HEK293 (cell line): ENCODE measurements around the gene SENP2.

Experiments
- FEZF1 ChIP-seq: fragments of 450-650 bp; formaldehyde crosslinking; IDR thresholded peaks from 2 replicates; pipeline ENCODE4 v1.5.1; 2016; ENCODE audit warnings: missing biosample characterization, missing genetic modification characterization
- GFI1B ChIP-seq: fragments of 450-650 bp; formaldehyde crosslinking; IDR thresholded peaks from 2 replicates; pipeline ENCODE4 v1.5.1; 2016; ENCODE audit warnings: missing biosample characterization, missing genetic modification characterization
- GLIS1 ChIP-seq: fragments of 450-650 bp; formaldehyde crosslinking; IDR thresholded peaks from 2 replicates; pipeline ENCODE4 v1.5.1; 2016; ENCODE audit warnings: missing biosample characterization, missing genetic modification characterization
- IKZF3 ChIP-seq: fragments of 450-650 bp; IDR thresholded peaks from 2 replicates; pipeline ENCODE4 v1.5.0; 2018; ENCODE audit warnings: missing biosample characterization, mild to moderate bottlenecking, missing genetic modification characterization, moderate library complexity
- KLF7 ChIP-seq: fragments of 450-650 bp; formaldehyde crosslinking; IDR thresholded peaks from 2 replicates; pipeline ENCODE4 v1.5.1; 2016; ENCODE audit warnings: missing biosample characterization, missing genetic modification characterization, borderline replicate concordance
- PRDM10 ChIP-seq: fragments of 450-650 bp; formaldehyde crosslinking; IDR thresholded peaks from 2 replicates; pipeline ENCODE4 v1.5.1; 2016; ENCODE audit warnings: missing biosample characterization, missing genetic modification characterization
- TRIM28 ChIP-seq: IDR thresholded peaks from 2 replicates; pipeline ENCODE4 v1.6.1; 2011; ENCODE audit warnings: low read length, control low read depth, borderline replicate concordance
- ZBTB17 ChIP-seq: fragments of 450-650 bp; formaldehyde crosslinking; IDR thresholded peaks from 2 replicates; pipeline ENCODE4 v1.5.1; 2016; ENCODE audit warnings: missing biosample characterization, missing genetic modification characterization
- ZFHX2 ChIP-seq: fragments of 450-650 bp; formaldehyde crosslinking; conservative IDR thresholded peaks from 2 replicates; pipeline ENCODE4 v1.5.1; 2016; ENCODE audit warnings: missing biosample characterization, missing genetic modification characterization
- ZFP3 ChIP-seq: fragments of 450-650 bp; formaldehyde crosslinking; IDR thresholded peaks from 2 replicates; pipeline ENCODE4 v1.5.1; 2016; ENCODE audit warnings: low read depth, missing biosample characterization, missing genetic modification characterization
- ZFP69B ChIP-seq: fragments of 450-650 bp; formaldehyde crosslinking; IDR thresholded peaks from 2 replicates; pipeline ENCODE4 v1.5.1; 2016; ENCODE audit warnings: missing biosample characterization, missing genetic modification characterization
- ZIC2 ChIP-seq: fragments of 450-650 bp; formaldehyde crosslinking; IDR thresholded peaks from 2 replicates; pipeline ENCODE4 v1.5.1; 2016; ENCODE audit warnings: missing biosample characterization, missing genetic modification characterization
- ZNF138 ChIP-seq: fragments of 450-650 bp; formaldehyde crosslinking; IDR thresholded peaks from 2 replicates; pipeline ENCODE4 v1.5.1; 2016; ENCODE audit warnings: missing biosample characterization, missing genetic modification characterization, borderline replicate concordance
- ZNF157 ChIP-seq: fragments of 450-650 bp; formaldehyde crosslinking; IDR thresholded peaks from 2 replicates; pipeline ENCODE4 v1.5.1; 2016; ENCODE audit warnings: missing biosample characterization, missing genetic modification characterization
- ZNF169 ChIP-seq: fragments of 450-650 bp; formaldehyde crosslinking; IDR thresholded peaks from 2 replicates; pipeline ENCODE4 v1.5.1; 2016; ENCODE audit warnings: missing biosample characterization, missing genetic modification characterization
- ZNF184 ChIP-seq: fragments of 450-650 bp; IDR thresholded peaks from 2 replicates; pipeline ENCODE4 v1.5.1; 2018; ENCODE audit warnings: missing biosample characterization, mild to moderate bottlenecking, missing genetic modification characterization
- ZNF2 ChIP-seq: fragments of 450-650 bp; formaldehyde crosslinking; IDR thresholded peaks from 2 replicates; pipeline ENCODE4 v1.5.1; 2016; ENCODE audit warnings: missing biosample characterization, missing genetic modification characterization
- ZNF214 ChIP-seq: fragments of 450-650 bp; formaldehyde crosslinking; IDR thresholded peaks from 2 replicates; pipeline ENCODE4 v1.5.1; 2017; ENCODE audit warnings: missing biosample characterization, mild to moderate bottlenecking, missing genetic modification characterization, borderline replicate concordance
- ZNF239 ChIP-seq: fragments of 450-650 bp; formaldehyde crosslinking; IDR thresholded peaks from 2 replicates; pipeline ENCODE4 v1.5.1; 2016; ENCODE audit warnings: missing biosample characterization, missing genetic modification characterization
- ZNF324 ChIP-seq: fragments of 450-650 bp; formaldehyde crosslinking; IDR thresholded peaks from 2 replicates; pipeline ENCODE4 v1.5.1; 2016; ENCODE audit warnings: missing biosample characterization, missing genetic modification characterization
- ZNF391 ChIP-seq: fragments of 450-650 bp; formaldehyde crosslinking; IDR thresholded peaks from 2 replicates; pipeline ENCODE4 v1.5.1; 2016; ENCODE audit warnings: low read depth, missing biosample characterization, missing genetic modification characterization, borderline replicate concordance
- ZNF549 ChIP-seq: fragments of 450-650 bp; IDR thresholded peaks from 2 replicates; pipeline ENCODE4 v1.5.1; 2018; ENCODE audit warnings: missing biosample characterization, missing genetic modification characterization, mild to moderate bottlenecking, inconsistent platforms, moderate library complexity
- ZNF596 ChIP-seq: fragments of 450-650 bp; IDR thresholded peaks from 2 replicates; pipeline ENCODE4 v1.5.0; 2018; ENCODE audit warnings: missing biosample characterization, mild to moderate bottlenecking, missing genetic modification characterization, moderate library complexity
- ZXDB ChIP-seq: fragments of 450-650 bp; formaldehyde crosslinking; IDR thresholded peaks from 2 replicates; pipeline ENCODE4 v1.5.1; 2016; ENCODE audit warnings: missing biosample characterization, missing genetic modification characterization
- TF ChIP-seq, protein P1 (sequence below): fragments of 450-650 bp; formaldehyde crosslinking; conservative IDR thresholded peaks from 2 replicates; pipeline ENCODE4 v1.5.1; 2016; ENCODE audit warnings: low read depth, missing biosample characterization, missing genetic modification characterization
- TF ChIP-seq, protein P2 (sequence below): fragments of 450-650 bp; formaldehyde crosslinking; IDR thresholded peaks from 2 replicates; pipeline ENCODE4 v1.5.1; 2017; ENCODE audit warnings: missing biosample characterization, missing genetic modification characterization
- TF ChIP-seq, protein P3 (sequence below): fragments of 450-650 bp; formaldehyde crosslinking; IDR thresholded peaks from 2 replicates; pipeline ENCODE4 v1.5.1; 2016; ENCODE audit warnings: missing biosample characterization, missing genetic modification characterization
- TF ChIP-seq, protein P4 (sequence below): fragments of 450-650 bp; formaldehyde crosslinking; optimal IDR thresholded peaks from 2 replicates; pipeline ENCODE3; 2016; ENCODE audit warnings: missing biosample characterization, mild to moderate bottlenecking, missing genetic modification characterization

Gene SENP2

GRCh38 chr3:185537369-185537970 is 48.6 kb upstream of the SENP2 start (continued):
- peak; percentile 73; the same call in 1 of the 2 replicates for TF ChIP-seq ZNF184 (tag by site-specific recombination)
- TF ChIP-seq ZBTB17 (tag by site-specific recombination) = peak; percentile 91
- TF ChIP-seq ZNF157 (tag by site-specific recombination) = no peak
- TF ChIP-seq ZIC2 (tag by site-specific recombination) = peak; percentile 84
- TF ChIP-seq IKZF3 = peak; percentile 94
- TF ChIP-seq, protein P1, sequence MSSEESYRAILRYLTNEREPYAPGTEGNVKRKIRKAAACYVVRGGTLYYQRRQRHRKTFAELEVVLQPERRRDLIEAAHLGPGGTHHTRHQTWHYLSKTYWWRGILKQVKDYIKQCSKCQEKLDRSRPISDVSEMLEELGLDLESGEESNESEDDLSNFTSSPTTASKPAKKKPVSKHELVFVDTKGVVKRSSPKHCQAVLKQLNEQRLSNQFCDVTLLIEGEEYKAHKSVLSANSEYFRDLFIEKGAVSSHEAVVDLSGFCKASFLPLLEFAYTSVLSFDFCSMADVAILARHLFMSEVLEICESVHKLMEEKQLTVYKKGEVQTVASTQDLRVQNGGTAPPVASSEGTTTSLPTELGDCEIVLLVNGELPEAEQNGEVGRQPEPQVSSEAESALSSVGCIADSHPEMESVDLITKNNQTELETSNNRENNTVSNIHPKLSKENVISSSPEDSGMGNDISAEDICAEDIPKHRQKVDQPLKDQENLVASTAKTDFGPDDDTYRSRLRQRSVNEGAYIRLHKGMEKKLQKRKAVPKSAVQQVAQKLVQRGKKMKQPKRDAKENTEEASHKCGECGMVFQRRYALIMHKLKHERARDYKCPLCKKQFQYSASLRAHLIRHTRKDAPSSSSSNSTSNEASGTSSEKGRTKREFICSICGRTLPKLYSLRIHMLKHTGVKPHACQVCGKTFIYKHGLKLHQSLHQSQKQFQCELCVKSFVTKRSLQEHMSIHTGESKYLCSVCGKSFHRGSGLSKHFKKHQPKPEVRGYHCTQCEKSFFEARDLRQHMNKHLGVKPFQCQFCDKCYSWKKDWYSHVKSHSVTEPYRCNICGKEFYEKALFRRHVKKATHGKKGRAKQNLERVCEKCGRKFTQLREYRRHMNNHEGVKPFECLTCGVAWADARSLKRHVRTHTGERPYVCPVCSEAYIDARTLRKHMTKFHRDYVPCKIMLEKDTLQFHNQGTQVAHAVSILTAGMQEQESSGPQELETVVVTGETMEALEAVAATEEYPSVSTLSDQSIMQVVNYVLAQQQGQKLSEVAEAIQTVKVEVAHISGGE (tag by site-specific recombination) = no peak
- peak; percentile 94 for TF ChIP-seq GLIS1
- TF ChIP-seq ZXDB (tag by site-specific recombination) = peak; percentile 71; the same call in 1 of the 2 replicates
- no peak for TF ChIP-seq ZNF549 (tag by site-specific recombination)
- TF ChIP-seq KLF7 (tag by site-specific recombination) = no peak
- TF ChIP-seq ZNF596 (tag by site-specific recombination) = peak; percentile 35; the same call in 1 of the 2 replicates
- 0 out of 2 replicates have a peak, but pooled peaks have one; percentile 38 for TF ChIP-seq ZNF391 (tag by site-specific recombination)
- peak; percentile 74; the same call in 1 of the 2 replicates for TF ChIP-seq ZNF324 (tag by site-specific recombination)
- peak; percentile 67; the same call in 1 of the 2 replicates for TF ChIP-seq ZNF2 (tag by site-specific recombination)
- no peak for TF ChIP-seq ZNF138 (tag by site-specific recombination)
- TF ChIP-seq, protein P2, sequence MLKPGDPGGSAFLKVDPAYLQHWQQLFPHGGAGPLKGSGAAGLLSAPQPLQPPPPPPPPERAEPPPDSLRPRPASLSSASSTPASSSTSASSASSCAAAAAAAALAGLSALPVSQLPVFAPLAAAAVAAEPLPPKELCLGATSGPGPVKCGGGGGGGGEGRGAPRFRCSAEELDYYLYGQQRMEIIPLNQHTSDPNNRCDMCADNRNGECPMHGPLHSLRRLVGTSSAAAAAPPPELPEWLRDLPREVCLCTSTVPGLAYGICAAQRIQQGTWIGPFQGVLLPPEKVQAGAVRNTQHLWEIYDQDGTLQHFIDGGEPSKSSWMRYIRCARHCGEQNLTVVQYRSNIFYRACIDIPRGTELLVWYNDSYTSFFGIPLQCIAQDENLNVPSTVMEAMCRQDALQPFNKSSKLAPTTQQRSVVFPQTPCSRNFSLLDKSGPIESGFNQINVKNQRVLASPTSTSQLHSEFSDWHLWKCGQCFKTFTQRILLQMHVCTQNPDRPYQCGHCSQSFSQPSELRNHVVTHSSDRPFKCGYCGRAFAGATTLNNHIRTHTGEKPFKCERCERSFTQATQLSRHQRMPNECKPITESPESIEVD (tag by site-specific recombination) = peak; percentile 82
- TF ChIP-seq ZNF169 (tag by site-specific recombination) = no peak
- TF ChIP-seq ZFHX2 (tag by site-specific recombination) = no peak
- TF ChIP-seq, protein P3, sequence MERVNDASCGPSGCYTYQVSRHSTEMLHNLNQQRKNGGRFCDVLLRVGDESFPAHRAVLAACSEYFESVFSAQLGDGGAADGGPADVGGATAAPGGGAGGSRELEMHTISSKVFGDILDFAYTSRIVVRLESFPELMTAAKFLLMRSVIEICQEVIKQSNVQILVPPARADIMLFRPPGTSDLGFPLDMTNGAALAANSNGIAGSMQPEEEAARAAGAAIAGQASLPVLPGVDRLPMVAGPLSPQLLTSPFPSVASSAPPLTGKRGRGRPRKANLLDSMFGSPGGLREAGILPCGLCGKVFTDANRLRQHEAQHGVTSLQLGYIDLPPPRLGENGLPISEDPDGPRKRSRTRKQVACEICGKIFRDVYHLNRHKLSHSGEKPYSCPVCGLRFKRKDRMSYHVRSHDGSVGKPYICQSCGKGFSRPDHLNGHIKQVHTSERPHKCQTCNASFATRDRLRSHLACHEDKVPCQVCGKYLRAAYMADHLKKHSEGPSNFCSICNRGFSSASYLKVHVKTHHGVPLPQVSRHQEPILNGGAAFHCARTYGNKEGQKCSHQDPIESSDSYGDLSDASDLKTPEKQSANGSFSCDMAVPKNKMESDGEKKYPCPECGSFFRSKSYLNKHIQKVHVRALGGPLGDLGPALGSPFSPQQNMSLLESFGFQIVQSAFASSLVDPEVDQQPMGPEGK (tag by site-specific recombination) = peak; percentile 75
- peak; percentile 85 for TF ChIP-seq TRIM28
- no peak for TF ChIP-seq ZFP3 (tag by site-specific recombination)
- TF ChIP-seq GFI1B (tag by site-specific recombination) = peak; percentile 71
- TF ChIP-seq FEZF1 (tag by site-specific recombination) = peak; percentile 39; the same call in 1 of the 2 replicates
- TF ChIP-seq ZNF239 (tag by site-specific recombination) = no peak
- TF ChIP-seq, protein P4, sequence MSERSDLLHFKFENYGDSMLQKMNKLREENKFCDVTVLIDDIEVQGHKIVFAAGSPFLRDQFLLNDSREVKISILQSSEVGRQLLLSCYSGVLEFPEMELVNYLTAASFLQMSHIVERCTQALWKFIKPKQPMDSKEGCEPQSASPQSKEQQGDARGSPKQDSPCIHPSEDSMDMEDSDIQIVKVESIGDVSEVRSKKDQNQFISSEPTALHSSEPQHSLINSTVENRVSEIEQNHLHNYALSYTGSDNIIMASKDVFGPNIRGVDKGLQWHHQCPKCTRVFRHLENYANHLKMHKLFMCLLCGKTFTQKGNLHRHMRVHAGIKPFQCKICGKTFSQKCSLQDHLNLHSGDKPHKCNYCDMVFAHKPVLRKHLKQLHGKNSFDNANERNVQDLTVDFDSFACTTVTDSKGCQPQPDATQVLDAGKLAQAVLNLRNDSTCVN (tag by site-specific recombination) = peak; percentile 16
- peak; percentile 82 for TF ChIP-seq PRDM10 (tag by site-specific recombination)
- TF ChIP-seq ZNF214 = no peak
- TF ChIP-seq ZFP69B (tag by site-specific recombination) = peak; percentile 68
